Measurements from ENCODE around the gene CARNS1.
A peak's percentile ranks its signal among the peaks of the same experiment; 100 is the strongest.
"Not testable (repeated sequence)": the region's sequence is repeated elsewhere in the genome, so short reads cannot be mapped to it uniquely, and the experiment has no call there.

Gene CARNS1

DNA sequence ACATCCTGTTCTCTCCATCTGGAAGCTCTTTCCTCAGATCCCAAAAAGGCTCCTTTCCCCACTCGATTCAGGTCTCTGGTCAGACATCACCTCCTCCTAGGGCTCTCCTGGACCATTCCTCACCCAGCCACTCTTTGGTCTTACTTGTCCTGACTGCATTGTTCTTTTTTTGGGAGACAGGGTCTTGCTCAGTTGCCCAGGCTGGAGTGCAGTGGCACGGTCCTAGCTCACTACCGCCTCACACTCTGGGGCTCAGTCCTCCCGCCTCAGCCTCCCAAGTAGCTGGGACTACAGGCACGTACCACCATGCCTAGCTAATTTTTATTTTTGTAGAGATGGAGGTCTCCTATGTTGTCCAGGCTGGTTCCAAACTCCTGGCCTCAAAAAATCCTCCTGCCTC, 30.0 kb downstream of the CARNS1 start:
- no peak for DNase-seq

DNA sequence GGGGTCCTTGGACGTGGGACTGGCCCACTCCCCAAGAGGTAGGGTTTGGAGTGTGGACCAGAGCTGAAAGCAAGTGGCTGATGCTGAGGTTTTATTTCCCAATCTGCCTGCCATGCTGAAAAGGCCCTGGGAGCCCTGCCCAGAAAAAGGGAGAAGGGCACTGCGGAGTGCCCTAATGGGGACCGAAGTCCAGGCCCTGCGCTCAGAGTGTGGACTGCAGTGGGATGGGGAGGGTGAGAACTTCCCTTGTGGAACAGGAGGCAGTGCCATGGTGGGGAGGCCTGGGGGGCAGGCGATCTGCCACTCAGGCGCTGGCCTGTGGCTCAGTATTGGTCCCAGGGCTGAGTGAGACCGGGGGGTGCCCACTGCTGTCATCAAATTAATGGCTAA, 32.7 kb downstream of the CARNS1 start:
- no peak for DNase-seq

DNA sequence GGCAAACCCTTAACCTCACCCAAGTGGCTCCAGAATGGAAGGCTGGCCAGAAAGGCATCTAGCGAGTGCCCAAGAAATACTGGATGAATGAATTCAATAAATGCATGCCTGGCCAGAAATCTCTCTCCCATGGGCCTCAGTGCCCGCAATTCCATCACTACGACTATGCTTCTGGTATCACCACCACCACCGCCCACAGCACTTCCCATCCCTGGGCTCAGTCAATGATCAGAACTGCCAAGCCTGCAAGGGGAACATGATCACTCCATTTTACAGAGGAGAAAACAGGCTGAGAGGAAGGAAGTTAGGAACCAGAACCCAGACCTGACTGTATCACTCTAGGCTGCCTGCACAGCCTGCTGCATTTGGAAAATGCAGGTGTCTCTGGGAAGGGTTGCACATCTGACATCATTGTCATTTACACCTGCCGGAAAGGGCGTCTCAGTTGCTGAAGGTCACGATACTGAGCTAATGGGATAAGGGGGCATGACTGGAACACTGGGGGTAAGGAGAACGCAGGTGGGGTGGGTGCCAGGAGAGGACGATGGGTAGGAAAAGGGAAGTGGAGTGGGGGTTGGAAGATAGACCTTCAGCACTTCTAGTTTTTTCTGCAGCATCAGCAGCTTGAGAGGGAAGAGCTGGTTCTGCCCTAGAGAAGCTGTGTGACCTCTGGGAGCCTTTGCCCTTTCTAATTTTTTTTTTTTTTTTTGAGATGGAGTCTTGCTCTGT, 33.8 kb downstream of the CARNS1 start:
- peak; percentile 28 for DNase-seq

DNA sequence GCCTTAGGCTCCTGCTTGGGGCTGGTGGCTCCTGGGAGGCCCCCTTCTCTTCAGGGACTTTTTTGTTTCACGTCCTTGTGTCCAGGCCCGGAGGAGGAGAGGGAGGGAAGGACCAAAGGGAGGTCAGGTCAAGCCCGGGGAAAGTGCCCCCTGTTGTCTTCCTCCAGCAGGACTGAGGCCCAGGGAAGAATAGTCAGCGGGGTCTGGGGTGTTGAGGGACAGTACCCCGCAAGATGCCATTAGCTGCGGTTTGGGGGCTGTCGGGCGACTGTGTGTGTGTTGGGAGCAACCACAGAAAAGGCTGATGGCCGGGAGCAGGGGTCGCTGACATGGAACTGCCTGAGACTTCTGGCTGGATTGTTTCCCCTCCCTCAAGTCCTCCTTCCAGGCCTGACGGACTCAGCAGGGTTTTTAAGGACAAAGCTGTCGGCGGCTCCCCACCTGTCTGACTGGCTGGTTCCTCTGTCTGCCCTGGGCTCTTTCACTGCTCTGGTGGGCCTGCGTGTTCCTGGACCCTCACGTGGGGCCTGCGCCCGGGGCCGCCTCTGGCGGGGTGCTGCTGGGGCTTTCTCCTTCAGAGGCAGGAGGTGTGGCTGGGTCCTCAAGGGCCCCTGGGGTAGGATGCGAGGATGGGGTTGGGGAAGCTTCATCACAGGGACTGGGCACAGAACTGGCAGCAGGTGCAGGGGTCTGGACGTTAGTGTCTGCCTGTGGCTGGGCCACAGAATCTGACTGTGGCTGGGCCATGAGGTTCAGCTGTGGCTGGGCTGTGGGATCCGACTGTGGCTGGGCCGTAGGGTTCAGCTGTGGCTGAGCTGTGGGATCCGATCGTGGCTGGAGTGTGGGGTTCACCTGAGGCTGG, 35.5 kb downstream of the CARNS1 start:
- DNase-seq, result no peak

DNA sequence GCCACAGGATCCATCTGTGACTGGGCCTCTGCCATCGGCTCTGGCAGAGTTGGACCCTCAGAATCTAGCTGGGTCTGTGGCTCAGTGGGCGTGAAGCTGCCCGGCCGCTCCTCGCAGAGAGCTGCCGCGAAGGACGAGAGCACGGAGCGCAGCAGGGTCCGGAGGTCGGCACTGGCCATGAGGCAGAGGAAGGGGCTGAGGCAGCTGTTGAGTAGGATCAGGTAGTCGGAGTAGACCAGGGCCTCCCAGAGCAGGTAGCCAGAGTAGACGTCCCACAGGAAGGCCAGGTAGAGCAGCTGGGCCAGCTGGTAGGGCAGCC, 36.1 kb downstream of the CARNS1 start:
- DNase-seq, result no peak

DNA sequence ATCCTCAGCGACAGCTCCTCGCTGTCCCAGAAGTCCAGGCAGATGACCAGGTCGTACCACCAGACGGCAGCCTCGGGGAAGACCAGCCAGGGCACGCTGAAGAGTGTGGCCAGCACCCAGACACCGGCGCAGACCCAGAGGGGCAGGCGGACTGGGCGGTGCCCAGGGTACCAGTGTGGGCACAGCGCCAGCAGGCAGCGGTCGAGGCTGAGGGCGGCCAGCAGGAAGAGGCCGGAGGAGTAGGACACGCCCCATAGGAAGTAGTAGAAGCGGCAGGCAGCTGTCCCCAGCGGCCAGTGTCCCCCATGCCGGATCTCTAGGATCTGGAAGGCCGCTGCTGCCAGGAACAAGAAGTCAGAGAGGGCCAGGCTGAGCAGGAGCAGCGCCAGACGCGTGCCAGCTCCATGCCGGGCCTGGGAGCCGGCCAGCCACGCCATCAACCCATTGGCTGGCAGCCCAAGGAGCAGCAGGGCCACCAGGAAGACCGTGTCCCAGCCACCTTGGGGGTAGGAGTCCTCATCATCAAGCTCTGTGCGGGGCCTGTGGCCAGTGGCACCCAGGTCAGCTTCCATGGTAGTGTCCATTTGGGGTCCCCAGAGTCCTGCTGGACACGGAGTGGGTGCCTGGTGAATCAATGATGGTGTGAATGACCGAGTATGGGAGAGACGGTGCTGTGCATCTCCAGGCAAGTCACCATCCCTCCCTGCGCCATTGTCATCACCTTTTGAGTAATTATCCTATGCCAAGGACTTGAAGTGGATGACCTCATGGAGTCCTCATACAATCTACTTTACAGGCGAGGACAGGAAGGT, 36.9 kb downstream of the CARNS1 start, which contains the start of gene GPR152:
Gene GPR152, minus strand, starts transcription at position 589 of the 812 bp plus-strand sequence. Its CDS starts 5 bp downstream, at position 584.
- DNase-seq, result peak; percentile 4

DNA sequence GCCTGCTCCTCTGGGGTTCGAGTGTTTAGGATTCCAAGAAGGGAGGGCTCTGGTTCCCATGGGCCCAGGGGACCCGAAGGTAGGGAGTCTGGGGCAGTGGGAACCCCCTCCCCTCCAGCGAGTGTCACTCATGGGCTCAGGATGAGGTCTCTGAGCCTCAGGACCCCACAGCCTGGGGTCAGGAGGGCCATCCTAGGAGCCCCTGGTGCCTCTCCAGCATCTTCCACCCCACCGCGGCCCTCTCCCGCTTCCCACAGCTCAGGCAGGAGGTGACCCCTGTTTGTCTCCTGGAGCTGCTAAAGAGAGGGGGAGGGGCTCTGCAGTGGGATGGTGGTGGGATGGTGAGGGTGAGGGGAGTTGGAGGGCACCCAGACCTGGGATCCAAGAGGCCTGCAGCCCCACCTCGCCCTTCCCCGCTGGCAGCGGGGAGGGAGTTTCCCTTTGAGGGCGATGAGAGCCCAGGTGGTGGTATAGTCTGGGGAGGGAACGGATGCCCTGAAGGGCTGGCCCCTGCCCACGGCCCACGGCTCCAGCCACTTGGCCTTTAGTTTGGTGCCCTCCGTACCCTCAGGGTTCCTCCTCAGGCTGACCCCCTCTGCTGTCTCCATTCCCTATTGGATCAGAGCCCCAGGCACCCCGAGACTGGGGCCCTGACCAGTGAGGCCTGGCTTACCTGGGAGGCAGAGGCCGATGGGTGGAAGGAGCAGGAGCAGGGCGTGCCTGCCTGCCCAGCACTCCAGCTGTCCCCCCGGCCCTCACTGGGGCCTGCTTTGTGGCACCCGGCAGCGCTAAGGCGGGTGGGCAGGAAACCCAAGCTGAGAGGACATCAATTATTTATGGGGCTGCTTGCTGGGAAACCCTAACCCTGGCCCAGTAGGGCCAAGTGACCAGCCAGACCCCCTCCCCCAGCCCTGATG, 38.6 kb downstream of the CARNS1 start:
- no peak for DNase-seq

DNA sequence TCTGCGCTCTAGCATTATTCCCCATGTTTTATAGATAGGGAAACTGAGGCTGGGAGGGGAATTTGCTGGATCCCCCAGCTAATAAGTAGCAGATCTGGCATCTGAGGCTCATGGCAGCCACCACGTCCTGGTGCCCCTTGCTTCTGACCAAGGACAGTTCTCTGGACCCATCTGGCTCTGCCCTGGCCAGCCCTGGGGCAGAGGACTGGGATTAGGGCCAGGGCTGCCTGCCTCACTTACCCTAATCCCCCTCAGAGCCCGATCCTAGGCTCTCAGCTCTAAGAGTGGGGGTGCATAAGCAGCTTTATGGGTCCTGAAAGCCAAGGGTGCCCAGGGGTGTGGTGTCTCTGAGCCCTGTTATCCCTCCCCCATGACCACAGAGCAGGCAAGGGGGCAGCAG, 39.6 kb downstream of the CARNS1 start, which contains the start of gene CABP4:
Gene CABP4, plus strand, starts transcription at position 301 of the 400 bp plus-strand sequence. Its CDS starts 70 bp downstream, at position 371.
- no peak for DNase-seq

DNA sequence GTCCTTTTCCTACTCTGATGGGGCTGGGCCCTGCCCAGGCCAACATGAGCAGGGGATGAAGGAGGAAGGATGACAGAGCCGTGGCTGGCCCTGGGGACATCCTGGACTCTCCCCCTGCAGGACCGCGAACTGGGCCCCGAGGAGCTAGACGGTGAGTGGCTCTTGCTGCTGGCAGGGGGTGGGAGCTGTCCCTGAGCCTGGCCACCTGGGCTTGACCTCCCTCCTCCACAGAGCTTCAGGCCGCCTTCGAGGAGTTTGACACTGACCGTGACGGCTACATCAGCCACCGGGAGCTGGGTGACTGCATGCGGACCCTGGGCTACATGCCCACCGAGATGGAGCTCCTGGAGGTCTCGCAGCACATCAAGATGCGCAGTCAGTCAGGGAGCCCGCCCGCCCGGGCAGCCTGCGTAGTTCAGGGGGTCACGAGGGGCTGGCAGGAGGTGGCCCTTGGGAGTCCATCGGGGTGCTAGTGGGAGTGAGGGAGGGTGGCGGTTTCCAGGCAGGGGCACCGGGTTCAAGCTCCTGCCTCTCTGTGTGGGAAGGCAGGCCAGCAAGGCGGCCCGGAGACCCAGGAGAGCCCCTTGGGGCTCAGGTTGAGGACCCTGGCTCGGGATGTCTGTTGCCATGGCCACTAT, 40.7 kb downstream of the CARNS1 start:
- no peak for DNase-seq

DNA sequence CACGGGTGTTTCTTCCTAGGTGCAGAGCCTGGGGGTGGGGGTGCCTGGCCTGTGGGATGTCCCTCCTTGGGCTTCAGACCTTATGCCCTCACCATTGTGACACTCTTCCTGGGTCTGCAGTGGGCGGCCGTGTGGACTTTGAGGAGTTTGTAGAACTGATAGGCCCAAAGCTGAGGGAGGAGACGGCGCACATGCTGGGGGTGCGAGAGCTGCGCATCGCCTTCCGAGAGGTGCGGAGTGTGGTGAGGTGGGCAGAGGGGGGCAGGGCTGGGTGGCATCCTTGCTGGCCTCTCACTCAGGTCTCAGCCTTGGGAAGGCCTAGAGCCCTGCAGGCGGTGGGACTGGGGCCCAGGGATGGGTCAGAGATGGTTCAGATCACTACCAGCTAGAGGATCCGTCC, 42.0 kb downstream of the CARNS1 start:
- no peak for DNase-seq

DNA sequence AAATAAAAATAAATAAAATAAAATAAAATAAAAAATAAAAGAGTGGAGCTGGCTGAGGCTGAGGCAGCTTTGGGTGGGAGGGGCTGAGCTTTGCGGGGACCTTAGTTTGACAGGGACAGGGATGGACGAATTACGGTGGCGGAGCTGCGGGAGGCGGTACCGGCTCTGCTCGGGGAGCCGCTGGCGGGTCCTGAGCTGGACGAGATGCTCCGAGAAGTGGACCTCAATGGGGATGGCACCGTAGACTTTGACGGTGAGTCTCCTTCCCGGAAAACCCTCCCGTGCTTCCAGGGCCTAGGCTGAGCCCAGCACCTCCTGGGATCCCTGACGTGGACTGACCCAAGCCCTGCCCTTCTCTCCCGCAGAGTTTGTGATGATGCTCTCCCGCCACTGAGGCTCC, 42.8 kb downstream of the CARNS1 start:
- no peak for DNase-seq

DNA sequence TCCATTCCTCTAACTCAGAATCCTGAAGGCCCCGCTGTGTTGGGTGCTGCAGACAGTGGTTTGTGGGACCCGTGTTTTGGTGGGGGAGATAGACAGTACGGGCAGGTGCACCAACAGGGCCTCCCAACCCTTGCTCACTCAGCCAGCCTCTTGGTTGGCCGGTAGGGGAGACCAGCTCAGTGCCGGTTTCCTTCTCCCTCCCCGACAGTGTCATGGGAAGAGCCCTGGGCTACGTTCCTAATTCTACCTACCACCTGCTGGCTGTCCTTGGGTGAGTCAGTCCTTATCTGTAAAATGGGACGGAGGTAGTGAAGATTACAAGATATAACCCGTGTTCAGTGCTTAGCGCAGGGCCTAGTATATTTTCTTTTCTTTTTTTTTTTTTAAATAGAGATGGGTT, 47.7 kb downstream of the CARNS1 start:
- DNase-seq, result no peak

DNA sequence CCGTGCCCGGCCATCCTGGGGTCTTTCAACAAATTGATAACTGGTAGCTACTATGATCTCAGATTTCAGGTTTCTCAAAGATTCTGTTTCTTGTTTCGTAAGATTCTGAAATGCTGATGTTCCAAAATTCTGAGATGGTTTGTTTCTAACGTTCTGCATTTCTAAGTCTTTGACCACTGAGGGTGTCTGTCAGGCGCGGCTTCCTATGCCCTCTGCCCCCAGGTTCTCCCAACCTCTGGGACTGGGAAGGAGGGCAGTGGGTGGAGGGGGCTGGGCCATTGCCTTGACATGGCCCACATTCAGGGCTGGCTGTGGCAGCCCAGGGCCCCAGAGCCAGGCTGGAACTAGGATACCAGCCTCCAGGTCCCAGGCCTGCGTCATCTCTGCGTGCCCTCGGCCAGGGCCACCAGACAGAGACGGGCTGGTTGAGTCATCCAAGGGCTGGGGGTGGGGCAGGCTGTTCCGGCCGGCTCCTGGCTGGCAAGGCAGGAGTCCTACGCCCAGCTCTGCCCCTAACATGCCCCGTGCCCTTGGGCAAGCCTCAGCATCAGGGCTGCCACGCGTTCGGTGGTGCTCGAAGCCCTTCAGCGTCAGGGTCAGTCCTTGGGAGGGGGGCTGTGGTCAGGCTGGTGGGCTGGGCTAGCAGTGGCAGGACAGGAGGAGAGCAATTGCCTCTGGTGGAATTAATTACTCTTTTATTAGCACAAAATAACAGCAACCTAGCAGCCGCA, 48.4 kb downstream of the CARNS1 start:
- DNase-seq, result no peak

DNA sequence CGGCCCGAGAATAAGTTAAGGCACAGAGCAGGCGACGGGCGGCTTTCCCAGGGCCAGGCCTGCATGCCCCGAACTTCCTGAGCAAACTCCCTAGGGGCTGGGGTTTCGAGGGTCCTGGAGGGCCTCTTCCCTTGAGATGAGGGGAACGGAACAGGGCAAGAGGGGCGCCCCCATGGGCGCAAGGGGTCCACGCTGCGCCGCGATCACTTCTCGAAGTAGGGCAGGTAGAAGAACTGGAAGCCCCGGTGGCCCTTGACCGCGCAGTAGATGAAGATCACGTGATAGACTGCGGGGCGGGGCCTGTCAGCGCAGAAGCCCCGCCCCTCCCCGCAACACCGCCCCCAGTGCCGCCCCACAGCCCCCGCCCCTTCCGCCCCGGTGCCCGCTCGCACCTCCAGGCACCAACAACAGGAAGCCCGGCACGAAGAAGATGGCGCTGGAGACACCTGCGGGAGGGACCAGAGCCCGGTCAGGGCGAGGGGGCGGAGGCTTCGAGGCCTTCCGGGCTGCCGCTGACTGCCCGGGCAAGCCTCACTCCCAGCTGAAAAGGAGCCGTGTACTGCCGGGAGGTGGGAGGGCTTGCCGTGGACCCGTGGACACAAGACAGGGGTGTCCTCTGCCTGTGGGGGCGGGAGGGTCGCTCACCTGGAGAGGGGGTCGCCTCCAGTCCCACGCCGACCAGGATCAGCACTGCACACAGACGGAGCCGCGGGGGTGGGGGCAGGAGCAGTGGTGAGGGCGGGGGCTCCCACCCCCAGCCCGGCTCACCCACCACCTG, 49.1 kb downstream of the CARNS1 start:
- peak; percentile 91 for DNase-seq

DNA sequence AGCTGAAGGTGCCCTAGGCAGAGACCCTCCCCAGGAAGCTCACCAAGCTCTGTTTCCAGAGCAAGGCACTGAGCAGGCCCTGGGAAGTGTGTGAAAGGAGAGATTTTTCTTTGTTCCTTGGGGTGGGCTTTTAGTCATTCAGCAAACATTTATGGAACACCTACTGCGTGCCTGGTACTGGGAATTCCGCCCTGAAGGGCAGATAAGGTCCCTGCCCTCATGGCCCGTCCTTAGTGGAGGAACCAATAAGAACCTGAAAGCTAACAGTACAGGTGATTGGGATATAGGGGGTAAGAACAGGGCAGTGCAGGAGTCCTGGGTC, 49.7 kb downstream of the CARNS1 start:
- DNase-seq, result no peak

DNA sequence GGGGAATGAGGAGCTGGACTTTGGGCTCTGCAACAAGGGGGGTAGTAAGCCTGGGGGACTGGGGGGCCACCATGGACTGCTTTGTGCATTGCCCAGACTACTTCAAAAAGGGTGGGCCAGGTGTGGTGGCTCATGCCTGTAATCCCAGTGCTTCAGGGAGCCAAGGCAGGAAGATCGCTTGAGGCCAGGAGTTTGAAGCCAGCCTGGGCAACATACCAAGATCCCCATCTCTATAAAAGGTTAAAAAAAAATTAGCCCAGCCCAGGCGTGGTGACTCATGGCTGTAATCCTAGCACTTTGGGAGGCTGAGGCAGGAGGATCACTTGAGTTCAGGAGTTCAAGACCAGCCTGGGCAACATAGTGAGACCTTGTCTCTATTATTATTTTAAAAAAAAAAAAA, 50.1 kb downstream of the CARNS1 start:
- not testable (repeated sequence) for DNase-seq

DNA sequence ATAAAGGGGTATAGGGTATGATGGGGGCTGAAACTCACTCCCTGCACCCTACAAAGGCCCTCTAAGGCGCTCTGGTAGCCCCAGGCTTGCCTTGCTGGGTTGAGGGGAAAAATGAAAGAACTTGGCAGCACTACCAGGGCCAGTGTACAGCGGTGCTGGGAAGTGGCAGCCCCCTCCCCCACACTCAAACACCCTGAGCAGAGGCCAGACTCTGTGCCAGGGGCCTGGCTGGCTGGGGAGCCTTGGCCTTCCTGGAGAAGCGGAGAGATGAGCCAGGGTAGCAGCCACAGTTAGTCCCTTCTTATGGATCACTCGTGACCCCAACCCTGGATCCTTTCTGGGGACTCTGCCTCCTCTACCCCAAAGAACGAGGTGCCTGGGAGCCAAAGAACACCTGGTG, 50.9 kb downstream of the CARNS1 start:
- no peak for DNase-seq

DNA sequence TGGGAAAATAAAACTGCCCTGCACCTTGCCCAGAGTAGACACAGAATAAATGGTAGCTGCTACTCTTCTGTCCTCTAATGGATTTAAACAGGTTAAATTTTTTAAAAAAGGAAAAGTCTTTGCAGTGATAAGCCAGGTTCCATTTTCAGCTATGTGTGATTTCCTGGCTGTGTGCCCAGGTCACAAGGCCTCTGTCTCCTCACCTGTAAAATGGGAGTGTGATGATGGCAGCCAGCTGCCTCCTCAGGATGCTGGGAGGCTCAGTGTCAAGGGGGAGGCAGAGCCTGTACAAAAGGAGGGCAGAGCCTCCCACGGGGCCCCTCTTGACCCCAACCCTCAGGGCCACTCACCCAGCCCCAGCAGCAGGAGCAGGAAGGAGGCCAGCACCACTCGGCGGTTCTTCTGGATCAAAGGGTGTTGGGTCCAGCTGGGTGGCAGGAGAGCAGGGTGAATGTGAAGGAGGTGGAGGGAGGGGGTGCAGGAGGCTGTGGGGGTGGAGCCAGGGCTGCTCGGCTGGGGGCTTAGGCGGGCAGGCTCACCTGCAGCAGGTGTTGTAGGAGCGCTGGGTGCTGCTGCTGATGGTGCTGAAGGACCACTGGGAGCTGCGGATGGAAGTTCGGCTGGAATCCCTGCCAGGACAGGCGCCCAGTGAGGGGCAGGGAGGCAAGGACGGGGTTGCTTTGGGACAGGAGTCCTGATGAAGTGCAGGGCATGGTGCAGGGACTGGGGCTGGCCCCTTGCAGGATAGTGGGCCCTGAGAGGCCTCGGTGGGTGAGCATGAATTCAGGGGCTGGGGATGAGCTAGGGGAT, 51.7 kb downstream of the CARNS1 start:
- no peak for DNase-seq

DNA sequence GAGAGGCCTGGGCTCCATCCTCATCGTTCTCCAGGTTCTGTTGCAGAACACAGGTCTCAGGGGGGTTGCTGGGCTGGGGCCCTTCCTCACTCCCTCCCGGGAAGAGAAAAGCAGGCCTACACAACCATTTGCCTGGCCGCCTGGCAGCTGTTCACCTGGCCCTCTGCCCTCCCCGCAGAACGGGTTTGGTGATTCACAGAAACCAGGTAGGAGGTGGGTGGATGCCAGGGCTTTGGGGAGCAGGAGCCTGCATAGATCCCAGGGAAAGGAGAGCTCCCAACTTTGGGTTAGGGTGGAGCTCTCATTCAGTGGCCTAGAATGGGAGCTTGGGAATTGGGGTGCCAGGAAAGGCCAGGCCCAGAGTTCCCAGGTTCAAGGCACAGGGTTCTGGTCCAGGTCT, 52.6 kb downstream of the CARNS1 start:
- peak; percentile 15 for DNase-seq

DNA sequence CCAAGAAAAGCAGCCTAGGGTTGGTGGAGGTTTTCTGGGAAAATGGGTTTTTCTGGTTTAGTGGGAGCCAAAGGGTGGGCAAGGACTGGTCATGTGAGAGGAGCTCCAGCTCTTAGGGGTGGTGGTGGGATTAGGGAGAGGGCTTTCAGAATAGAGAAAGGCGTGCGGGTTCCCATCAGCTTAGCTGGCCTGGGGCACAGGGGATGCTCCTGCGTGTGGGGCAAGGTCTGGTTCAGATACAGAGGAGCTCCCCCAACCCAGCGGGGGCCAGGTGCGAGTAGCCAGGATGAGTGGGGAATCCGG, 52.9 kb downstream of the CARNS1 start:
- no peak for DNase-seq

Measured in NCI-H774 (cell line).